Vagina (tissue), 2 donors: ENCODE data around the gene SPTLC3.

Experiments
- POLR2A ChIP-seq, 2 donors: fragments of 450-650 bp; IDR thresholded peaks; one replicate each; pipeline ENCODE4 v1.6.1; 2017; ENCODE audit warnings: antibody characterized with exemption in 2 of 2, mild to moderate bottlenecking in 2 of 2, moderate library complexity in 2 of 2
- POLR2AphosphoS5 ChIP-seq, 2 donors: sonication (generic); formaldehyde crosslinking; IDR thresholded peaks; one replicate each; pipeline ENCODE4 v1.9.0; 2017; ENCODE audit warnings: antibody characterized with exemption in 2 of 2, mild to moderate bottlenecking in 2 of 2, low read depth in 1 of 2; ENCODE audit not compliant: insufficient read depth in 1 of 2
- TF ChIP-seq, protein P1 (sequence below), 3 experiments: fragments of 450-650 bp in 2 of 3; fragments of 200-600 bp in 1 of 3; sonication (generic) in 1 of 3; IDR thresholded peaks; one replicate each; pipeline ENCODE4 v1.5.1; 2017 to 2019; ENCODE audit warnings: antibody characterized with exemption in 3 of 3, mild to moderate bottlenecking in 2 of 3, moderate library complexity in 2 of 3

DNA sequence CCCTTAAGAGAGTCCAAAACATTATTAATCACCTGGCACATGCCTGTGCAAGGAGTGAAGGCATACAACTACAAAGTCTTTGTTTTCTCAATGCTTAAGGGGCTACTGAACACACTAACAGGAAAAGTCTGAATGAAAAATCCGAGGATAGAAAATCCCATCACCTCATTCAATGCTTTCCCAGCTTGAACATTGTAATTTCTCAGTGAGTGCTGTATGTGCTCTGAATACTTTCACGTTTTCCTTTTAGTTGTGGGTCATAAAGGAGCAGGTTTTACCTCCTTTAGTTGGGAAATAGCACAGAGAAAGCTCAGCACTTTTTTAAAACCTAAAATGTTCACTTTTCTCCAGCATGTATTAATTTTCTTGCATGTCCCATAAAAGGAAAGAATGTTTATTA lies 45.9 kb upstream of the SPTLC3 start:
- TF ChIP-seq, protein P1, sequence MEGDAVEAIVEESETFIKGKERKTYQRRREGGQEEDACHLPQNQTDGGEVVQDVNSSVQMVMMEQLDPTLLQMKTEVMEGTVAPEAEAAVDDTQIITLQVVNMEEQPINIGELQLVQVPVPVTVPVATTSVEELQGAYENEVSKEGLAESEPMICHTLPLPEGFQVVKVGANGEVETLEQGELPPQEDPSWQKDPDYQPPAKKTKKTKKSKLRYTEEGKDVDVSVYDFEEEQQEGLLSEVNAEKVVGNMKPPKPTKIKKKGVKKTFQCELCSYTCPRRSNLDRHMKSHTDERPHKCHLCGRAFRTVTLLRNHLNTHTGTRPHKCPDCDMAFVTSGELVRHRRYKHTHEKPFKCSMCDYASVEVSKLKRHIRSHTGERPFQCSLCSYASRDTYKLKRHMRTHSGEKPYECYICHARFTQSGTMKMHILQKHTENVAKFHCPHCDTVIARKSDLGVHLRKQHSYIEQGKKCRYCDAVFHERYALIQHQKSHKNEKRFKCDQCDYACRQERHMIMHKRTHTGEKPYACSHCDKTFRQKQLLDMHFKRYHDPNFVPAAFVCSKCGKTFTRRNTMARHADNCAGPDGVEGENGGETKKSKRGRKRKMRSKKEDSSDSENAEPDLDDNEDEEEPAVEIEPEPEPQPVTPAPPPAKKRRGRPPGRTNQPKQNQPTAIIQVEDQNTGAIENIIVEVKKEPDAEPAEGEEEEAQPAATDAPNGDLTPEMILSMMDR (IDR thresholded peaks at IDR 0.05), result no peak
- TF ChIP-seq POLR2AphosphoS5 (IDR thresholded peaks at IDR 0.05; ENCODE audit: insufficient read depth in 1 of 2, low read depth in 1 of 2) (no peak), POLR2A (IDR thresholded peaks at IDR 0.05) (no peak)
